Erythroblast (primary cell): ENCODE results near the gene KAT2A.
"Not testable (repeated sequence)": the region's sequence is repeated elsewhere in the genome, so short reads cannot be mapped to it uniquely, and the experiment has no call there.

ENCODE experiments used
- GATA1 ChIP-seq: IDR thresholded peaks from 2 replicates; pipeline ENCODE4 v1.6.1; 2011; ENCODE audit warnings: low read depth, mild to moderate bottlenecking, control low read depth, low read length, moderate library complexity
- POLR2A ChIP-seq: IDR thresholded peaks from 2 replicates; pipeline ENCODE4 v1.6.1; 2011; ENCODE audit warnings: mild to moderate bottlenecking, low read length

DNA sequence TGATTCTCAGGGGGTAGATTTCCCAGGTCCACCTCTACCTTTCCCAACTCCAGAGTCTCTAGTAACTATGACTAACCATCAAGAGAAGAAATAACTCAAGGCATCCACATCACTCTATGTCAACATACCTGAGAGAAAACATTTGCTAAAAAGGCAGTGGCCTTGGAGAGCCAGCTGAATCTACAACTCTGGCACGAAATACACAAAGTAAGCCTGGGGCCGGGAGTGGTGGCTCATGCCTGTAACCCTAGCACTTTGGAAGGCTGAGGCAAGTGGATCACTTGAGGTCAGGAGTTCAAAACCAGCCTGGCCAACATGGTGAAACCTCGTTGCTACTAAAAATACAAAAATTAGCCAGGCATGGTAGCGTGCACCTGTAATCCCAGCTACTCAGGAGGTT, 22.0 kb upstream of the KAT2A start:
- TF ChIP-seq POLR2A, GATA1: not testable (repeated sequence)
